ENCODE measurements around the gene ADGRF5.

DNA sequence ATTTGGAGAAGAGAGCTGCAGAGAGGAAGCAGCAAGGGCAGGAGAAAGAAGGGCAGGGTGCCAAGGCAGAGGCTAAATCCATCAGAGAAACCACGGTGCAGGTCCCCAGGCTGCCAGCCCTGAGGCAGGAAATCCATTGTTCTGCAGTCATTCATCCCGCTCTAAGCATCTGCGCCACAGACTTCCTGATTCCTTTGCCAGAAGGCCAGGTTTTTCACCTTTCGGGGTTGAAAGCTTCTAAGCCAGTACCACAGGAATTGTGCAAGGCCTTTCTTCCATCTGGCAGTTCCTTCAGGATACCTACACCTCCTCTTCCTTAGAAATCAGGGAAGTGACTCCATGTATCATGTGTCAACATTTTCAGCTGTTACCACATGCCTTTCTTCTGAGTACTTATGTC is 45.6 kb downstream of the ADGRF5 start:
- TF ChIP-seq, protein P1, sequence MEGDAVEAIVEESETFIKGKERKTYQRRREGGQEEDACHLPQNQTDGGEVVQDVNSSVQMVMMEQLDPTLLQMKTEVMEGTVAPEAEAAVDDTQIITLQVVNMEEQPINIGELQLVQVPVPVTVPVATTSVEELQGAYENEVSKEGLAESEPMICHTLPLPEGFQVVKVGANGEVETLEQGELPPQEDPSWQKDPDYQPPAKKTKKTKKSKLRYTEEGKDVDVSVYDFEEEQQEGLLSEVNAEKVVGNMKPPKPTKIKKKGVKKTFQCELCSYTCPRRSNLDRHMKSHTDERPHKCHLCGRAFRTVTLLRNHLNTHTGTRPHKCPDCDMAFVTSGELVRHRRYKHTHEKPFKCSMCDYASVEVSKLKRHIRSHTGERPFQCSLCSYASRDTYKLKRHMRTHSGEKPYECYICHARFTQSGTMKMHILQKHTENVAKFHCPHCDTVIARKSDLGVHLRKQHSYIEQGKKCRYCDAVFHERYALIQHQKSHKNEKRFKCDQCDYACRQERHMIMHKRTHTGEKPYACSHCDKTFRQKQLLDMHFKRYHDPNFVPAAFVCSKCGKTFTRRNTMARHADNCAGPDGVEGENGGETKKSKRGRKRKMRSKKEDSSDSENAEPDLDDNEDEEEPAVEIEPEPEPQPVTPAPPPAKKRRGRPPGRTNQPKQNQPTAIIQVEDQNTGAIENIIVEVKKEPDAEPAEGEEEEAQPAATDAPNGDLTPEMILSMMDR (IDR thresholded peaks at IDR 0.05): no peak
- TF ChIP-seq EP300 (IDR thresholded peaks at IDR 0.05): no peak

Measured in sigmoid colon (tissue), 4 donors.